ENCODE data around the gene PBX4.

DNA sequence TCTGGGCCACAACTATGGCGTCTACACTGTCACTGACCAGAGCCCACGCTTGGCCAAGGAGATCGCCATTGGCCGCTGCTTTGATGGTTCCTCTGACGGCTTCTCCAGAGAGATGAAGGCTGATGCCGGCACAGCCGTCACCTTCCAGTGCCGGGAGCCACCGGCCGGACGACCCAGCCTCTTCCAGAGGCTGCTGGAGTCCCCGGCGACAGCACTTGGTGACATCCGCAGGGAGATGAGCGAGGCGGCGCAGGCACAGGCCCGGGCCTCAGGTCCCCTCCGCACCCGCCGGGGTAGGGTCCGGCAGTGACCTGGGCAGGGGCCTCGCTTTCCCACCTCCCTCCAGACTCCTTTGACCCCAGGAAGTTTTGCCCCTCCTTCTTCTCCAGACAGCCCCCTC lies 72.8 kb downstream of the PBX4 start:
- TF ChIP-seq, protein P1, sequence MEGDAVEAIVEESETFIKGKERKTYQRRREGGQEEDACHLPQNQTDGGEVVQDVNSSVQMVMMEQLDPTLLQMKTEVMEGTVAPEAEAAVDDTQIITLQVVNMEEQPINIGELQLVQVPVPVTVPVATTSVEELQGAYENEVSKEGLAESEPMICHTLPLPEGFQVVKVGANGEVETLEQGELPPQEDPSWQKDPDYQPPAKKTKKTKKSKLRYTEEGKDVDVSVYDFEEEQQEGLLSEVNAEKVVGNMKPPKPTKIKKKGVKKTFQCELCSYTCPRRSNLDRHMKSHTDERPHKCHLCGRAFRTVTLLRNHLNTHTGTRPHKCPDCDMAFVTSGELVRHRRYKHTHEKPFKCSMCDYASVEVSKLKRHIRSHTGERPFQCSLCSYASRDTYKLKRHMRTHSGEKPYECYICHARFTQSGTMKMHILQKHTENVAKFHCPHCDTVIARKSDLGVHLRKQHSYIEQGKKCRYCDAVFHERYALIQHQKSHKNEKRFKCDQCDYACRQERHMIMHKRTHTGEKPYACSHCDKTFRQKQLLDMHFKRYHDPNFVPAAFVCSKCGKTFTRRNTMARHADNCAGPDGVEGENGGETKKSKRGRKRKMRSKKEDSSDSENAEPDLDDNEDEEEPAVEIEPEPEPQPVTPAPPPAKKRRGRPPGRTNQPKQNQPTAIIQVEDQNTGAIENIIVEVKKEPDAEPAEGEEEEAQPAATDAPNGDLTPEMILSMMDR (IDR thresholded peaks at IDR 0.05; ENCODE audit: insufficient read depth, low read length, poor library complexity, severe bottlenecking) = no peak
- TF ChIP-seq EZH2phosphoT487 (conservative IDR thresholded peaks at IDR 0.05; ENCODE audit: low read length) = no peak
